ENCODE measurements around the gene C22orf42.
"Not testable (repeated sequence)": the region's sequence is repeated elsewhere in the genome, so short reads cannot be mapped to it uniquely, and the experiment has no call there.

Gene C22orf42

DNA sequence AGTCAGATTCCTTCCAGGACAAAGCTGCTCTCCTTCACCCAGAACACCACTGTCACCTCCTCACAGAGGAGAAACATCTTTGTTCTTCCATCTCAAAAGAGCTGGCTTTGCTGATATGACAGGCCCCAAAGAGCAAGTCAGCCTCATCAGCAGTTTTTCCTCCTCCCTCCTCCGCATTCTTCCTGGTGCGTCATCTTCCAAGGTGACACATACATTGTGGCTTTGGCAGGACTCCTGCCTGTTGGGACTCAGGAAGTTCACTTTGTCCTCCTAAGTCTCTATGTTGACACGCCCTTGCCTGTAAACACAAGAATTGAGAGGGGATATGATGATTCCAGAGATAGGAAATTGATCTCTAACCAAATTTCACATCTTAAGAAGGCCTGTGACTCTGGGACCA, 23.1 kb downstream of the C22orf42 start:
- not testable (repeated sequence) for DNase-seq (ENCODE audit: low read depth)

DNA sequence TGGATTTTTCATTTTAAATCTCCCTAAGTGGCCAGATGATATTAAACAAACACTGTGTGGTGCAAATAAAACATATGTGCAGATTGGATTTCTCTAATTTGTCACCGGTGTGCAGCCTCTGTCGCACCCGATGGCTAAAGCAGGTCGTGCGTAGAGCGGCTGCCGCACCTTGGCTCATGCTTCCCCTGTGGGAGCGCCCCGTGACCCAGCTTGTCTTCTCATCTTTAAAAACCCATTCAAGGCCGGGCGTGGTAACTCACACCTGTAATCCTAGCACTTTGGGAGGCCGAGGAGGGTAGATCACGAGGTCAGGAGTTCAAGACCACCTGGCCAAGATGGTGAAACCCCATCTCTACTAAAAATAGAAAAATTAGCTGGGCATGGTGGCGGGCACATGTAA, 24.3 kb downstream of the C22orf42 start:
- DNase-seq (ENCODE audit: low read depth) = not testable (repeated sequence)

DNA sequence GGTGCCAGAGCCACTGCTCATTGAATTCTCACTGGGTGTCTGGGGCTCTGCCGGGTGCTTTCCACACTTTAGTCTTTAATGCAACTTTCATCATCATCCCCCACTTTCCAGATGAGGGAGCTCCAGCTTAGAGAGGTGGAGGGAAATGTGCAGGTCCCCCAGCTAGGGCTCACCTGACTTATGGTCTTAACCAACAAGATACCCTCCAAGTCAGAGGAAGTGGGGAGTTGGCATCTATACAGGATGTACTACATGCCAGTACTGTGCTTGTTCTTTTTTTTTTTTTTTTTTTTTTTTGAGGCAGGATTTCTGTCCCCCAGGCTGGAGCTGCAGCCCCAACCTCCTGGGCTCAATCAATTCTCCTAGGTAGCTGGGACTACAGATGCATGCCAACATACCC, 26.3 kb downstream of the C22orf42 start:
- DNase-seq (ENCODE audit: low read depth) = no peak

DNA sequence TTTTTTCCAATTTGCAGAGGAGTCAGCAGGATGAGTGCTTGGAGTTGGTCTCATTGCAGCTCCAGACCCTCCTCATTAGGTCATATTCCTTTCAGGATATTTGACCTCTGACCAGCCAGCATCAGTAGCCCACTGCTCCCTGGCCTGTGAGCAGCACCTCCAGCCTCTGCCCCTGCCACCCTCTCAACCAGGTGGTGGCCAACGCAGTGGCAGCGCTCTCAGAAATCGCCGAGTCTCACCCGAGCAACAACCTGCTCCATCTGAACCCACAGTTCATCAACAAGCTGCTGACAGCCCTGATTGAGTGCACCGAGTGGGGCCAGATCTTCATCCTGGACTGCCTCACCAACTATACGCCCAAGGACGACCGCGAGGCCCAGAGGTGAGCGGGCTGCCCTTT, 27.0 kb downstream of the C22orf42 start:
- no peak for DNase-seq (ENCODE audit: low read depth)

DNA sequence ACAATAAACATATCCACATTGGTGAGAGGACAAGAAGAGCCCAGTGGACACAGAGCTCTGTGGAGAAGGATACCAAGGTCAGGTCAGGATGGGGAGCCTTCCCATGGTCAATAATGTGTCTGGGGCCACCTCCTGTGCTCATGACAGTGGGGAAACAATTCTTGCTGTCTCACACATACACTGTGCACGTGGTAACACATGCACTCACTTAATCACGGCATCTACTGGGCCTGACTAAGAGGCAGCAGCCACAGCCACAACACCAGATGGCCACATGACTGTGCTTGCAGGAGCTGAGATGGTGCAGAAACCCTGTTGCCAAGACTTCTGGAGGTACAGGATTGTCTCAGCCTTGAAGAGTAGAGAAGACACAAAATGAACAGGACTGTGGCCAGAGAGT, 28.6 kb downstream of the C22orf42 start:
- no peak for DNase-seq (ENCODE audit: low read depth)

DNA sequence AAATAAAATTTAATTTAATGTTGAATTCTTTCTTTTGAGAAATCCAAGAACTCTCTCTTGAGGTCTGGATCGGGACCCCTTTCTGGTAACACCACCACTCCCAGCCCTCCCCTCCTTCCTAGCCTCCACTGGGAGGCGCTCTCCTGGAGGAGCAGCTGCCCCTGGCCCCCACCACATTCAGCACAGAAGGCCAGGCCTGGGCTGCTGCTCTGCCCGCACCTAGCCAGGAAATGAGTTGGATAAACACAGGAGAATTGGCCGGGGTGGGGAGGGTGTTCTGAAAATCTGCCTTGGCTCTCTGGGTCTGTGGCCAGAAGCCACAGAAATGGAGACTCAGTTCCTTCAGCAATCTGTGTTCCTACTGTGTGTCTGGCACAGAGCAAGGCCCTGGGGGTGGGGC, 31.2 kb downstream of the C22orf42 start:
- no peak for DNase-seq (ENCODE audit: low read depth)

DNA sequence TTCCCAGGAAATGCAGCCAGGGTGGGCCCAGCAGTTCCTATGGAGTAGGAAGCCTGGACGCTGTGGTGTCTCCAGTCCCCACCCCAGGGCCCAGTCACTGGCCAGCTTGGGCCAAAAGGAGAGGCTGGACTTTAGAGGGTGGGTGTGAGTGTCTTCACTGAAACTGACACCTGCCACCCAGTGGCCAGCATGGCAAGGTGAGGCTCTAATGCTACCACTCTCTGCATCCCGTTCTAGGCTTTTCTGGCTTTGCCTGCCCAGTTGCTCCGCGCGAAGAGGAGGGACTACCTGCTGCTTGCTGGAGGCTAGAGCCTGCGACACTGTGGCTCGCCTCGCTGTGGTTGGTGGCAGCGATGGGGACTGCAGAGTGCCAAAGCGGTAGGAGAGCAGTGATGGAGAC, 35.4 kb downstream of the C22orf42 start:
- no peak for DNase-seq (ENCODE audit: low read depth)

DNA sequence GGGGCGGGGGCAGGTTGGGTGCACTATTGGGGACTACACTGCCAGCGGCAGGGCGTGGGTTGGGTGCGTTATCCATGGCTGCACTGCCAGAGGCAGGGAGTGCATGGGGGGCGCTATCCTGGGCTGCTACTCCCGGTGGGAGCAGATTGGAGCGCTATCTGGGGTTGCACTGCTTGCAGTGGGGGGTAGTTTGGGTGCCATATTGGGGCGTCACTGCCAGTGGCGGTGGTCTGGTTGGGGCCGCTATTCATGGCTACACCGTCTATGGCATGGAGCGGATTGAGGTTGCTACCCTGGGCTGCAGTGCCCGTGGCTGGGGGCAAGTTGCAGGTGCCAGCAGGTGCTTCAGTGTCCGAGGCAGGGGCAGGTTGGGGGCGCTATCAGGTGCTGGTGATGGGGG, 36.2 kb downstream of the C22orf42 start:
- no peak for DNase-seq (ENCODE audit: low read depth)

DNA sequence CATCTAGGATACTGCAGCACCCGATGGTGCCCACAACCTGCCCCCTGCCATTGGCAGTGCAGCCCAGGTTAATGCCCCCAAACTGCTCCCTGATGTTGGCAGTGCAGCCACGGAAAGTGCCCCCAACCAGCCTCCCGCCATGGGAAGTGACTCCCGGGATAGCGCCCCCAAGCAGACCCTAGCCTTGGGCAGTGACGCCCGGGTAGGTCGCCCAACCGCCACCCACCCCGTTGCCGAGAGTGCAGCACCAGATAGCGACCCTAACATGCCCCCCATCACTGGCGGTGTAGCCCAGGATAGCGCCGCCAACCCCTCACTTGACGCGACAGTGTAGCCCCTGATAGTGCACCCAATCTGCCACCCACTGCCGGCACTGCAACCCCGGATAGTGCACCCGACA, 38.5 kb downstream of the C22orf42 start:
- DNase-seq (ENCODE audit: low read depth) = no peak

DNA sequence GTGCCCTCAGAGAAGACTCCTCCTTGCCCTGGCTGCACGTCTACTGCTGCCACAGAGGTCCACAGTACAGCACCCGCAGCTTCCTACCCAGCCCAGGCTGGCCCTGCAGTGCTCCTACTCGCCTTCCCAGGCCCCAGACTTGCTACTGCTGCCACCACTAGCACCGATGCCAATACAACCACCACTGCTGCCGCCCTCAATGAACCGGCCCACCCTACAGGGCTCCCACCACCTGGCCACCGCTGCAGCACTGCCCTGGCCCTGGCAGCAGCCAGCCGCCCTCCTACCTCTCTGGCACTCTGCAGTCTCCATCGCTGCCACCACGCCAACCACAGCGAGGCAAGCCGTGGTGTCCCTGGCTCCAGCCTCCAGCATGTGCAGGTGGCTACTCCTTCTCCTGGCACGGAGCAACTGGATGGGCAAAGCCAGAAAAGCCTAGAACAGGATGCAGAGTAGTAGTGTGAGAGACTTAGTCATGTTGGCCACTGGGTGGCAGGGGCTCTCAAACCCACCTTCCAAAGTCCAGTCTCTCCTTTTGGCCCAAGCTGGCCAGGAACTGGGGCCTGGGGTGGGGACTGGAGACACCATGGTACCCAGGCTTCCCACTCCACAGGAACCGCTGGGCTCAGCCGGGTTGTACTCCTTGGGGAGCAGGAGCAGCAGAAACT, 39.4 kb downstream of the C22orf42 start:
- DNase-seq (ENCODE audit: low read depth) = no peak

DNA sequence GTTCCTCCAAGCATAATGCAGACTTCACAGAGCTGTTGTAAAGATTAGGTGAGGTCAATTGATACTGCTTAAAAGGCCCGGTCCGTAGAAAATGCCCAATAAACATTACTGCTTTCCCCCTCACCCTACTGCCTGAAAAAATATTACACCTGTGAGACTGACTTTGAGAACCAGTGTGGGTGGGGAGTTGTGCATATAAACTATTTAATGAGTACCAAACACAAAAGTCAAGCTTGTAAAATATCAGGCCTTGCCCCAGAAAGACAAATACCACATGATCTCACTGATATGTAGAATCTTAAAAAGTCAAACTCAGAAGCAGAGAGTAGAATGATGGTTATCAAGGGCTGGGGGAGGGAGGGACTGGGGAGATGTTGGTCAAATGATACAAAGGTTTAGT, 46.7 kb downstream of the C22orf42 start:
- no peak for DNase-seq (ENCODE audit: low read depth)

DNA sequence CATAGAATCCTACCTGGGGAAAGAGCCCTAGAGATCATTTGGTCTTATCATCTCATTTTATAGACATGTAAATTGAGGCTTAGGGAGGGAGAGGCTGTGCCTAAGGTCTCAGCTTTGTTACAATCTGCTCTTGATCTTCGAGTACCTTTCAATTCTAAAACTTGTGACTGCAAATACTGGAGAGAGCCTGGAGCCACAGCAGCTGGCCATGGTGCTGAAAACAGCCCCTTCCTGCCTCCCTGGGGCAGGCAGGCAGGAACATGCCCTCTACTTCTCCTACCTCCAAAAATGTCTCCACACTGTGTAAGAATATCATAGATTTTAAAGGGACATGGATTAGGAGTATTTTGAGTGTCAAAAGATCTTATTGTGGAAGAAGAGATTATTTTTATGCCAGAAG, 52.2 kb downstream of the C22orf42 start:
- no peak for DNase-seq (ENCODE audit: low read depth)

DNA sequence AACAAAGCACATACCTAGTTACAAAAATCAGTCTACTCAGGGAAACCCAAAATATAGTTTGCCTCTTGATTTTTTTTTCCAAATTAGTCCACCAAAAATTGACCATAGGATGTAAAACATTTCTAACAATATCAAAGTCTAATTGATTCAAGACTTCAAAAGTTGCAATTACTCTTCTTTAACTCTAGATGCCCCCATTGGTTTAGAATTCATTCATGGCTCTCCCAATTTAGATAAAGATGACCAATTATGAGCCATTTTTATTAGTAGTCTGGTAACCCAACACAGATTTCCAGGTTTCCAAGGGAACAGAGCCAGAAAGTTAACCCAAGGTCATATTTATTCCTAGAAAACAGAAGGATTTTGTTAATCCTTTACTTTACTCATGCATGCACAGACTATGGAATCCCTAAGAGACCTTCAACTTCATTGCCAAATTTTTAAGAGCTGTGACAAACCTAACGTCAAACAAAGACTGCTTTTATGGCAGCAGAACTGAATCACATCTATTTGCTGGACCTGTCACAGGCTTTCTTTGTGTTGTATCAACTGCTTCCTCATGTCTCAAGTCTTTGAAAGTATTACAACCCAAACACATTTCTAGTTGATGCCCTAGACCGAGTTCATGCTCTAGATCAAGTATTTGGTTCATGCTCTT, 55.3 kb downstream of the C22orf42 start:
- no peak for DNase-seq (ENCODE audit: low read depth)

DNA sequence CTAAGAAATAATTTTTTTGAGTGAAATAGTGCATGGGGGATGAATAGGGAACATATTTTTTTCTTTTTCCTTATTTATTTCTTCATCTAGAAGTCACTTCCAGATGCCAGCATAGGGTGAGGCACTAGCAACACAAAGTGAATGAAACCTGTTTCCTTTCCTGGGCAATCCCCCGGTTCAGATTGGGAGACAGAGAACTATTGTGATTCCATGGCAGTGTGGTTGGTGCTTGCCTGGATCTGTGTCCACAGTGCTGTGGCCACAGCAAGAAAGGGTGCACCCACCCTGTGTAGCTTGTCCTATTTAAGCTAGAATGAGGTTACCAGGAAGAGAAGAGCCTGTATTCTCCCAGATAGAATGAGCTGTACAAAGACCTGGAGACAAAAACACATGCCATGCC, 58.4 kb downstream of the C22orf42 start:
- no peak for DNase-seq (ENCODE audit: low read depth)
